GM08714 (cell line): ENCODE data around the gene TBC1D14.

Experiments used
- H3K4me3 ChIP-seq: fragments of 200-500 bp; sonication (Bioruptor generic); 2 replicates; pipeline ENCODE4 v1.5.1; 2014; ENCODE audit warnings: mild to moderate bottlenecking, low read length, inconsistent platforms
- ZNF274 ChIP-seq: IDR thresholded peaks from 2 replicates; pipeline ENCODE4 v1.6.1; 2012; ENCODE audit warnings: mild to moderate bottlenecking, low read depth, low read length

The TBC1D14 gene, protein sequence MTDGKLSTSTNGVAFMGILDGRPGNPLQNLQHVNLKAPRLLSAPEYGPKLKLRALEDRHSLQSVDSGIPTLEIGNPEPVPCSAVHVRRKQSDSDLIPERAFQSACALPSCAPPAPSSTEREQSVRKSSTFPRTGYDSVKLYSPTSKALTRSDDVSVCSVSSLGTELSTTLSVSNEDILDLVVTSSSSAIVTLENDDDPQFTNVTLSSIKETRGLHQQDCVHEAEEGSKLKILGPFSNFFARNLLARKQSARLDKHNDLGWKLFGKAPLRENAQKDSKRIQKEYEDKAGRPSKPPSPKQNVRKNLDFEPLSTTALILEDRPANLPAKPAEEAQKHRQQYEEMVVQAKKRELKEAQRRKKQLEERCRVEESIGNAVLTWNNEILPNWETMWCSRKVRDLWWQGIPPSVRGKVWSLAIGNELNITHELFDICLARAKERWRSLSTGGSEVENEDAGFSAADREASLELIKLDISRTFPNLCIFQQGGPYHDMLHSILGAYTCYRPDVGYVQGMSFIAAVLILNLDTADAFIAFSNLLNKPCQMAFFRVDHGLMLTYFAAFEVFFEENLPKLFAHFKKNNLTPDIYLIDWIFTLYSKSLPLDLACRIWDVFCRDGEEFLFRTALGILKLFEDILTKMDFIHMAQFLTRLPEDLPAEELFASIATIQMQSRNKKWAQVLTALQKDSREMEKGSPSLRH

DNA sequence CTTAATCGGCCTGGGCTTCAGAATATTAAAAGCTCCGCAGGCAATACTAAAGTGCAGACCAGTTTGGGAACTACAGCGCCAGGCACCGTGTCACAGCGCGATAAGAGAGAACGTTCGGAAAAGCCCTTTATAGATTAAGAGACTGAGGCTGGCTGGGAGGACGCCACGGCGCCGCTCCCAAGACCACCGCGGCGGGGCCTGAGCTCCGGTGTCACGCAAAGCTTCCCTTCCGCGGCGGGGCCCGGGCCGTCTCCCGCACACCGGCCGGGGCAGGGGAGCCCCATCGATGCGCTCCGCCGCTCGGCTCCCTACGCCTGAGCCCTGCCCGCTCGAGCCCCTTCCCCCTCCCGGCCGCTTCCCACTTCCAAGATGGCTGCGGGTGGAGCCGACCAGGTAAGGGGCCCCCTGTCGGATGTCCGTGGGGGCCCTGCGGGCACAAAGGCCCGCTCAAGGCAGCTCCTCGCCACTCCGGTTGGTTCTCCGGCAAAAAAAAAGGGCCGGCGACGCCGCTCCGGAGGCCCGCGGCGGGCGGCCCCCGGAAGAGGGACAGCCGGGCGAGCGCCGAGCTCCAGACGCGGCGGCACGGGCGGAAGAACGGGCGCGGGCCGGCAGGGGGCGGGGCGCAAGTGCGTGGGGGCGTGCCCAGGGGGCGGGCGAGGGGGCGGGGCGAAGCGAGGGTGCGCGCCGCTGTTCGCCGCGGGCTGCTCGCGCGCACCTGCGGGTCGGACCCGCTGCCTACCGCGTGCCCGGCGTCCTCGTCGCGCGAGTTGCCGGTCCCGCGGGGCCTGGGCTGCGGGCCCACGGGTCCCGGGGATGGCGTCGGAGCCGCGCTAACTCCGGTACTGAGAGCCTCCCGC is at the start of gene TBC1D14:
TSS of gene TBC1D14 (plus strand) at position 714 of the 857 bp plus-strand sequence. CDS start 13,564 bp downstream, outside the sequence.
- H3K4me3 ChIP-seq = peak within 1 kb of the TSS; percentile 83
- no peak for TF ChIP-seq ZNF274

DNA sequence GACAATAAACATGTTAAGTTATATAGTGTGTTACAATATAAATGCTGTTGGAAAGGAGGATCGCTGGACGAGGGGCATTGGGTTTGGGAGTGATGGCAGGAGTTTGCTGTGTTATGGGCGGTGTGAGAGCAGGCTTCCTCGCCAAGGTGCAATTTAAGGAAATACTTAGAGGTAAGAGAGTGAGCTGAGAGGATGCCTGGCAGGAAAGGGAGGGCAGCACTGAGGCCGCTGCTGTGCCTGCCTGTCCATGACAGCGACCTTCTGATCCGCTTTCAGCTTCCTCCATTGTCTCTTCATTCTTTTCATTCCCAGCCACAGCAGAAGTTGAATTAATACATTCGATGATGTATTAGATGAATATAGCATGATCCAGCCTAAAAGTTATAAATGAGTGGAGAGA is 41.2 kb upstream of the TBC1D14 start:
- TF ChIP-seq ZNF274 = no peak
- no peak overlapping the region for H3K4me3 ChIP-seq

DNA sequence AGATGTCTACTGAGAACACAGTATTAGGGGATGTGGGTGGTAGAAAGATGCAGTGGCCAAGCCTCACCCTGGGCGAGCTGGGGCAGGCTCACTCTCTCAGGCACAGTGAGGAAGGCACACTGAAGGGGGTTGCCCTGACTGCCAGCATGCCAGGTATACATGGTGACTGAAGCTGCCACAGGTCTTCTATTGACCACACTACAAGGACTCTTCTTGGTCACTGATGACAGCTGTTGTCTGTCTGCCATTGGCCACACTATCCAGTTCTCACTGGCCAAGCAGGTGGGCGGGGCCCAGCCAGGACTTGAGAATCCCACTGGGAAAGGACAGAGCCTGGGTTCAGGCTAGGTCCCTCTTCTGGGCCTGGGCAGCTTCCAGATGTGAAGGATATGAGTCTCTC is 39.7 kb upstream of the TBC1D14 start:
- H3K4me3 ChIP-seq = no peak overlapping the region
- no peak for TF ChIP-seq ZNF274

DNA sequence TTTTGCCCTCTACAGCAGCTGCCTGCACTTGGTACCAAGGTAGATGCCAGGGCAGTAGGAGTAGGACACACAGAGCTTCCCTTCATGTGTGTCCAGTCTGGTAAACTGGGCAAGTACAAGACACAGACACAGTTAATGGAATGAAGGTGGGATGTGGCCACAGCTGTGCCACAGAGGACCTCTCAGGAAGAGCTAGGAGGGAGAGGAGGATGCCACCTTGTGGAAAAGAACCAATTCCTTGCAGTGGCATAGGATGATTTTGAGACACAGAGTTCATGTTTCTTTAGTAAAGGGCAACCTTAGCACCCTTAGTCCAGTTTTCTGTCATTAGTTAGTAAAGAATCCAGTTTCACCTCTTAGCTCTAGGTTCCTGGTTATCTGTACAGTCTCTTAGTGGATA is 36.3 kb upstream of the TBC1D14 start:
- TF ChIP-seq ZNF274 = no peak

DNA sequence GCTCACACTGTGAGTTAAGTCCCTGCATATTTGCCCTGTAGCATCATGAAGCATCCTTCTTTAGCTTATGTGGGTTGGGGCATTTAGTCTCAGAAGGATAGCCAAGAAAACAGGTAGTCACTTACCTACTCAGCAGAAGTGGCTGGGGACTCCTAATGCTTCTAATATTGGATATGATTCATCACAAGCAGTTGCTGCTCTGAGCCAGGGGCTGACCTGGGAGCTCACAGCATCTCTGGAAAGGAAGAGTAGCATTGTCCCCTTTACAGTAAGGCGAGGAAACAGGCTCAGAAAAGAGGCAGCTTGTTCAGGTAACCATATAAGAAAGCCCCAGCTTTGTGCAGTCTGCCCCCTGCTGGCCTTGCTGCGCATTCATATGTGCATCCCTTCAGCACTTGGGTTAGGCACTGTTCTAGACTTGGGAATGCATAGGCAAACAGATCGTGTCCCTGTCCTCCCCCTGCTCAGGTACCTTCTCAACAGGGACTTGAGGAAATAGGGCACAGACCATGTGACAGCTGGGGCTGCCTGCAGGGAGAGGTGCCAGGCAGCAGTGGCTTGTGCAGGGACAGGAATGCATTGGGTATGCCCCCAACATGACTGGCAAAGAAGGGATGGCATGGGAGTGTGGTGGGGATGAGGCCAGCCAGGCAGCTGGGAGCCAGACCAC is 35.7 kb upstream of the TBC1D14 start:
- H3K4me3 ChIP-seq = no peak overlapping the region
- TF ChIP-seq ZNF274 = no peak

More for the DNA sequence above, 36.3 kb upstream of the TBC1D14 start:
- H3K4me3 ChIP-seq = no peak overlapping the region

DNA sequence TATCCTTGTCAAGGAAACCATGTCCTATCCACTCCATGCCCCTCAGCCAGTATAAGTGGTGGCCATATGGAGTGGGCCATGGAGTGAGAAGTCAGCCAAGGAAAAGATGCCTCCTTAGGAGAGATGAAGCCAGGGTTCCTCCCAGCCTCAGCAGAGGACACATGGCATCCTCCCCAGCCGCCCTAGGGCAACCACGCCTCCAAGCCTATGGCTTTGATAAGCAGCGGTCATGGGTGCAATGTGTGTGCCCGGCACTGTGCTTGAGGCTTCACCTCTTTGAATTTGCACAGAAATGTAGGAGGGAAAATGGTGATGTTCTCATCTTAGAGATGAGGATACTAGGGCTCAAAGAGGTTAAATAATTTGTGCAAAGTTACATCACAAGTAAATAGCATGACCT is 34.6 kb upstream of the TBC1D14 start:
- no peak overlapping the region for H3K4me3 ChIP-seq
- no peak for TF ChIP-seq ZNF274

DNA sequence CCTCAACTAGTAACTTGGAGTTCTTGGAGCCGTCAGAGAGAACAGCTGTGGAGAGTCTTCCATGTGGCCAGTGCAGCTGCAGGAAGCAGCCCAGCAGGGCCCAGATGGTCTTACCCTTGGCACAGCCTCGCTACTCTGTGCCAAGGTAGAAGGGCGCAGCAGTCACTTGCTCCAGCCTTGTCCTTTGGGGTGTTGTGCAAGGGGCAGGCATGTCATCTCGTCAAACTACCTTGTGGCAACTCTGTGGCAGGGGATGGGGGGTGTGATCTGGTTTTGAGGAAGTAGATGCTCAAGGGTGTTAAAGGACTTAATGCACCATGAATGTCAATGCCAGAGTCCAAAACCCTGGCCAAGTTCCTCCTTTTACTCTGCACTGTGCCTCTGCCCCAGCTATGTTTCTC is 34.2 kb upstream of the TBC1D14 start:
- H3K4me3 ChIP-seq = no peak overlapping the region

DNA sequence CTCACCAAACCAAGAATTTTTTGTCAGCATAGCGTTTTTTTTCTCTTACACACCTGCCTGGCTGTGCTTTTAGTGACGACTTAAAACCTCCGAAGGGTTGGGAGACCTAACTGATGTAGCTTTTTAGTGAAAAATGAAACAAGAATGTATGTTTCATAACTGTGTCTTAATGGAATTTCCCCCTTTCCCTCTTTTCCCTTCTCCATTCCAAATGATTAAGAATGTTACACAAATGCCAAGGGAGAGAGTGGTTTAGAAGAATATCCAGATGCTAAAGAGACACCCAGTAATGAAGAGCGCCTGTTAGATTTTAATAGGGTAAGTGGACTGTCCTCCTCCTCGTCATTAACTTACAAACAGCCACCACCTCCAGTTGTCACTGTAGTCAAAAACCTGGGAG is 33.2 kb upstream of the TBC1D14 start:
- H3K4me3 ChIP-seq = no peak overlapping the region
- no peak for TF ChIP-seq ZNF274

More for the DNA sequence above, 34.2 kb upstream of the TBC1D14 start:
- TF ChIP-seq ZNF274 = no peak

DNA sequence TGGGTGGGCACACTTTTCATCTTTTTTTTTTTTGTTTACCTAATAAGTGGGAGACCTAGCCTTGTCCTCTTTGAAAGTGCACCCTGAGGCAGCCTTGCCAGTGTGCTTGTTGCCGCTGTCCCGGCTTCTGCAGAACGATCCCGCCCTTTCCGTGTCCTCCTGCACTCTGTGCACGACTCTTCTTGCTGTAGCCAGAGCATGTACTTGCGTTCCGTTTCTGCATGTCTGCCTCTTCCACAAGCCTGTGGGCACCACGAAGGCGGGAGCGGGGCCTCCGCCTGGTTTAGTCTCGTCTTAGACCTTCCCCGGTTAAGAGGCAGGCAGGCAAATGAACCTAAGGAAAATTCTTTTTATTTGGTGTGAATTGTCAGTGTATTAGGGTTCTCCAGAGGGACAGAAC is 32.6 kb upstream of the TBC1D14 start:
- H3K4me3 ChIP-seq = no peak overlapping the region
- no peak for TF ChIP-seq ZNF274

DNA sequence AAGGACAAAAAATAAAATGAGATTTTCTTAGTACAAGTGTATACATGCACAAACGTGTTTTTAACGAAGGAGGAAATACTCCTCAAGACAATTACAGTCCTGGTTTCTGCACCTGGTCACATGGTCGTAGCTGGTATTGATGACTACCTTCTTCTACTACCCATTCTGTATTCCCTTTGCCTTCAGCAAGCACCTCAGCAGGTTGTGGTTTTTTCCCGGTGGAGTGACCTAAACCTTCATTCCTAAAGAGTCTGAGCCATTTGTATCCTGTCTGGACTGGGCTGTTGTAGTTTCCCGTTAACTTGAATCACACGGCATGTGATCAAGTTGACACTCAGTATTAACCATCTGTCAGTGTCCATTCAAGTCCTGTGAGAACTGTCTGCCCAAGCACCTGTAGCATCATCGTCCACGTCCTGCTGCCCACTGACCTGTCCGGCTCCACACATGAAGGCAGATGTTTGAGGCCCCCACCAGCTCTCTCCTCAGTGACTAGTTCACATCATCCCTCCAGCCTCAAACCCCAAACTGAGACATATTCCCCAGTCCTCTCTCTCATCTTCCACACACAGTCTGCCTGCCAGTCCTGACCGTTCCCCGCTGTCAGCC is 31.1 kb upstream of the TBC1D14 start:
- TF ChIP-seq ZNF274 = no peak
- H3K4me3 ChIP-seq = no peak overlapping the region

DNA sequence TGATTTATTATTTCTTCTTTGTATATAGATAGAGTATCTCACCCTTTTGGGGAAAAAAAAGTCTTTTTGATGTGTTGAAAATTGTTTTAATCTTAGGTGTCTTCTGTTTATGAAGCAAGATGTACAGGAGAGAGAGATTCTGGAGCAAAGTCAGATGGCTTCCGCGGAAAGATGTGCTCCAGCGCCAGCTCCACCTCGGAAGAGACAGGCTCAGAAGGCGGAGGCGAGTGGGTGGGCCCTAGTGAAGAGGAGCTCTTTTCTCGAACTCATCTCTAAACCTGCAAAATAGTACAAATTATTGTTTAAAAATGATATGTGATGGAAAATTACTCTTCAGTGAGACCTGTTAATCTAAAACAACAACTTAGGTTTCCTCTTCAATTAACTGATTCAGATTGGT is 28.9 kb upstream of the TBC1D14 start:
- no peak for TF ChIP-seq ZNF274
- no peak overlapping the region for H3K4me3 ChIP-seq

DNA sequence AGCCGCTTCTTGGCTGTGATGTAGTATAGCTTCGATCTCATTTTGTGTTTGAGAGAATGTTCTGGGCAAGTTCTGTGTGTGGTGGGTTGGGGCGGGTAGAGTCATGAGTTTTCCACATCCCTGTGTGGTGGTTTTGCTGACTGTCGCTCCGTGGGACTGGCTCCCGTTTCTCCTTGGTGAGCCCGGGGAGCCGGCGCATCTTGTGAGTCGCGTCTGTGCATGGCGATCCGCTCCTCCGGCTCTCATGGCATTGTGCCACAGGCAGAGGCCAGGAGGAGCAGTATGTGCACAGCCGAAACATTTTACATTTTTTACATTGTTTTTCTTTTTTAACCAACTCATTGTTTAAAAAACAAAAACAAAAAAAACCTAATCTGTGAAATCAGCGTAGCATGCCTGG is 27.7 kb upstream of the TBC1D14 start:
- no peak for TF ChIP-seq ZNF274
- no peak overlapping the region for H3K4me3 ChIP-seq

DNA sequence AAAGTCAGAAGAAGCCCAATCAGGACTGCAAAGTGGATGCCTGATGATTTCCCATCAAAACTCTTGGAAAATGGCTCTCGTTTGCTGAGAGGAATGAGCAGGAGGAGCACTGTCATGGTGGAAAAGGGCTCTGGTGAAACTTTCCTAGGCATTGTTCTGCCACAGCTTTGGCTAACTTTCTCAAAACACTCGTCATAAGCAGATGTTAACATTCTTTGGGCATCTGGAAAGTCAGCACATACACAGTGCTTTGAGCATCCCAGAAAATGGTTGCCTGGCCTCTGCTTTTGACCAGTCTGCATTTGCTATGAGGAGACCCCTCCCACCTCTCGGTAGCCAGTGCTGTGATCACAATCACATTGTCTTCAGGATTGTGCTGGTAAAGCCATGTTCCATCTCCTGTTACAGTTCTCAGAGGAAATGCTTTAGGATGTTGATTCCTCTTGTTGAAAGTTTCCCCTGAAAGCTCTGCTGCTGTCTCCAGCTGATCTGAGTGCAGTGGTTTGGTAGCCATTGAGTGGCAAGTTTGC is 25.2 kb upstream of the TBC1D14 start:
- no peak for TF ChIP-seq ZNF274
- H3K4me3 ChIP-seq = no peak overlapping the region
